Astrocyte (in vitro differentiated cells and primary cell): ENCODE data around the gene STAT3. TPM values are rescaled to one million over a fixed set of nuclear protein-coding genes. Genes with fewer than 3 reads are reported as not detected.

Source experiments
- DNase-seq: peaks from one replicate; pipeline ENCODE4 v3.0.0-alpha.2; 2010; ENCODE audit warnings: low read depth
- FAIRE-seq: peaks from 2 replicates; lab custom pipeline; 2011; peaks lifted over from hg19 to GRCh38; lab: Jason Lieb, UNC
- H2AFZ ChIP-seq: 2 replicates; pipeline ENCODE4 v1.6.0; 2012; ENCODE audit warnings: low read depth, low read length, inconsistent platforms
- H3K27ac ChIP-seq: 2 replicates; pipeline ENCODE4 v1.5.1; 2011; ENCODE audit warnings: low read depth, low read length, inconsistent platforms
- H3K27me3 ChIP-seq: 2 replicates; pipeline ENCODE4 v1.6.0; 2011; ENCODE audit warnings: low read length, inconsistent platforms; ENCODE audit not compliant: insufficient read depth
- H3K36me3 ChIP-seq: 2 replicates; pipeline ENCODE4 v1.5.1; 2011; ENCODE audit warnings: low read length, inconsistent platforms; ENCODE audit not compliant: insufficient read depth
- H3K4me1 ChIP-seq: 2 replicates; pipeline ENCODE4 v1.5.1; 2011; ENCODE audit warnings: low read length, inconsistent platforms; ENCODE audit not compliant: insufficient read depth
- H3K4me2 ChIP-seq: 2 replicates; pipeline ENCODE4 v1.6.0; 2012; ENCODE audit warnings: low read length, inconsistent platforms
- H3K4me3 ChIP-seq: 2 replicates; pipeline ENCODE4 v1.5.1; 2011; ENCODE audit warnings: low read depth, mild to moderate bottlenecking, low read length, inconsistent platforms; ENCODE audit not compliant: insufficient read depth
- H3K79me2 ChIP-seq: 2 replicates; pipeline ENCODE4 v1.6.0; 2012; ENCODE audit warnings: mild to moderate bottlenecking, low read length, inconsistent platforms; ENCODE audit not compliant: insufficient read depth
- H3K9ac ChIP-seq: 2 replicates; pipeline ENCODE4 v1.6.0; 2012; ENCODE audit warnings: mild to moderate bottlenecking, low read length, inconsistent platforms
- H3K9me3 ChIP-seq: 2 replicates; pipeline ENCODE4 v1.5.1; 2012; ENCODE audit warnings: low read depth, mild to moderate bottlenecking, low read length, inconsistent platforms; ENCODE audit not compliant: insufficient read depth
- H4K20me1 ChIP-seq: 2 replicates; pipeline ENCODE4 v1.6.0; 2012; ENCODE audit warnings: low read length, inconsistent platforms; ENCODE audit not compliant: insufficient read depth
- H3K27ac Mint-ChIP-seq: one replicate; pipeline ENCODE4 v1.8.0; 2021; ENCODE audit warnings: mild to moderate bottlenecking, mixed read lengths; ENCODE audit not compliant: unreplicated experiment
- H3K27me3 Mint-ChIP-seq: one replicate; pipeline ENCODE4 v1.8.0; 2021; ENCODE audit warnings: low read depth, mixed read lengths; ENCODE audit not compliant: unreplicated experiment
- H3K36me3 Mint-ChIP-seq: one replicate; pipeline ENCODE4 v1.8.0; 2021; ENCODE audit warnings: low read depth, mixed read lengths; ENCODE audit not compliant: unreplicated experiment
- H3K4me1 Mint-ChIP-seq: one replicate; pipeline ENCODE4 v1.8.0; 2021; ENCODE audit warnings: low read depth, mixed read lengths; ENCODE audit not compliant: unreplicated experiment
- H3K4me3 Mint-ChIP-seq: one replicate; pipeline ENCODE4 v1.8.0; 2021; ENCODE audit warnings: mild to moderate bottlenecking, moderate library complexity, mixed read lengths; ENCODE audit not compliant: unreplicated experiment
- H3K9me3 Mint-ChIP-seq: one replicate; pipeline ENCODE4 v1.8.0; 2021; ENCODE audit warnings: mild to moderate bottlenecking, mixed read lengths; ENCODE audit not compliant: unreplicated experiment
- CTCF ChIP-seq: IDR thresholded peaks from 2 replicates; pipeline ENCODE4 v1.5.1; 2011; ENCODE audit warnings: low read depth, mild to moderate bottlenecking, inconsistent platforms, low read length, moderate library complexity; ENCODE audit not compliant: insufficient read depth
- EZH2 ChIP-seq: IDR thresholded peaks from 2 replicates; pipeline ENCODE4 v1.6.1; 2012; ENCODE audit warnings: mild to moderate bottlenecking, low read length, inconsistent platforms; ENCODE audit not compliant: insufficient read depth
- total RNA-seq: library from RNA; stranded (reverse); gene quantifications from 2 replicates; pipeline ENCODE4 v1.2.1, GENCODE V29; 2021

Gene STAT3
- total RNA-seq, 1 donor from 2014 or later, result 145 TPM

- H3K27me3 ChIP-seq, result no peaks in the 10 kb centered on the region
- H2AFZ ChIP-seq, result no peak overlapping the region
- H3K36me3 Mint-ChIP-seq, result peaks cover 20% of the 10 kb centered on the region
- peaks cover 16% of the 10 kb centered on the region for H4K20me1 ChIP-seq
- peaks cover 9% of the 10 kb centered on the region for H3K4me1 Mint-ChIP-seq
- H3K36me3 ChIP-seq, result peaks cover 17% of the 10 kb centered on the region
- H3K9me3 ChIP-seq, result no peaks in the 10 kb centered on the region
- no peaks in the 10 kb centered on the region for H3K79me2 ChIP-seq
- no peaks in the 10 kb centered on the region for H3K27me3 Mint-ChIP-seq
- peaks cover 6% of the 10 kb centered on the region for H3K4me1 ChIP-seq
- no peak for DNase-seq
- no peak overlapping the region for H3K4me3 ChIP-seq
- H3K27ac Mint-ChIP-seq, result no peak overlapping the region
- H3K4me3 Mint-ChIP-seq, result no peak overlapping the region
- H3K27ac ChIP-seq, result no peak overlapping the region
- H3K4me2 ChIP-seq, result no peak overlapping the region
- TF ChIP-seq EZH2 (no peak), CTCF (no peak)
- H3K9me3 Mint-ChIP-seq, result no peaks in the 10 kb centered on the region
- FAIRE-seq, result no peak
- no peak overlapping the region for H3K9ac ChIP-seq
Observed at GRCh38 chr17:42313773-42314566, 74.3 kb downstream of the STAT3 start.

- Histone ChIP-seq H3K4me1 (peaks cover 6% of the 10 kb centered on the region), H3K27ac (no peak overlapping the region), H3K4me3 (no peak overlapping the region), H4K20me1 (peaks cover 16% of the 10 kb centered on the region), H2AFZ (no peak overlapping the region), H3K4me2 (no peak overlapping the region), H3K36me3 (peaks cover 17% of the 10 kb centered on the region), H3K79me2 (no peaks in the 10 kb centered on the region), H3K9me3 (no peaks in the 10 kb centered on the region), H3K9ac (no peak overlapping the region), H3K27me3 (no peaks in the 10 kb centered on the region)
- no peaks in the 10 kb centered on the region for H3K9me3 Mint-ChIP-seq
- H3K27me3 Mint-ChIP-seq, result no peaks in the 10 kb centered on the region
- peaks cover 9% of the 10 kb centered on the region for H3K4me1 Mint-ChIP-seq
- H3K36me3 Mint-ChIP-seq, result peaks cover 19% of the 10 kb centered on the region
- DNase-seq (no peak), FAIRE-seq (no peak)
- no peak overlapping the region for H3K4me3 Mint-ChIP-seq
- no peak overlapping the region for H3K27ac Mint-ChIP-seq
- TF ChIP-seq EZH2, result no peak
- TF ChIP-seq CTCF, result no peak
Observed at GRCh38 chr17:42313389-42313772, 74.9 kb downstream of the STAT3 start.
